Upper lobe of left lung (tissue), 4 donors: ENCODE results near the gene PDGFRA.

Experiments
- CTCF ChIP-seq, 6 experiments: fragments of 450-650 bp in 4 of 6; fragments of 200-600 bp in 2 of 6; sonication (generic) in 2 of 6; IDR thresholded peaks; one replicate each; pipeline ENCODE4 v1.5.1; 2016 to 2019; ENCODE audit warnings: antibody characterized with exemption in 6 of 6
- EP300 ChIP-seq, 4 donors: sonication (generic); formaldehyde crosslinking; IDR thresholded peaks; one replicate each; pipeline ENCODE4 v1.5.1; 2017; ENCODE audit warnings: antibody characterized with exemption in 4 of 4, control low read depth in 2 of 4
- POLR2A ChIP-seq, 4 donors: fragments of 450-650 bp; IDR thresholded peaks; one replicate each; pipeline ENCODE4 v1.5.1; 2016 to 2017; ENCODE audit warnings: antibody characterized with exemption in 4 of 4, mild to moderate bottlenecking in 2 of 4
- POLR2AphosphoS5 ChIP-seq, 2 donors: sonication (generic); formaldehyde crosslinking; IDR thresholded peaks; one replicate each; pipeline ENCODE4 v1.5.1; 2017; ENCODE audit warnings: antibody characterized with exemption in 2 of 2

- no peak for TF ChIP-seq CTCF (IDR thresholded peaks at IDR 0.05)
- TF ChIP-seq POLR2AphosphoS5 (IDR thresholded peaks at IDR 0.05), result no peak
- no peak for TF ChIP-seq POLR2A (IDR thresholded peaks at IDR 0.05)
- no peak for TF ChIP-seq EP300 (IDR thresholded peaks at IDR 0.05)
Observed at GRCh38 chr4:54290980-54291379, 61.9 kb downstream of the PDGFRA start.
